ENCODE measurements around the gene EYS. TPM values are rescaled to one million over a fixed set of nuclear protein-coding genes. Genes with fewer than 3 reads are reported as not detected.
"Not testable (repeated sequence)": the region's sequence is repeated elsewhere in the genome, so short reads cannot be mapped to it uniquely, and the experiment has no call there.

EYS gene
- total and polyA plus RNA-seq, 2 of the 13 experiments (the other 11 are each of a cell fraction or from before 2014, with no cell fraction given) = 0.04 to 0.07 TPM

DNA sequence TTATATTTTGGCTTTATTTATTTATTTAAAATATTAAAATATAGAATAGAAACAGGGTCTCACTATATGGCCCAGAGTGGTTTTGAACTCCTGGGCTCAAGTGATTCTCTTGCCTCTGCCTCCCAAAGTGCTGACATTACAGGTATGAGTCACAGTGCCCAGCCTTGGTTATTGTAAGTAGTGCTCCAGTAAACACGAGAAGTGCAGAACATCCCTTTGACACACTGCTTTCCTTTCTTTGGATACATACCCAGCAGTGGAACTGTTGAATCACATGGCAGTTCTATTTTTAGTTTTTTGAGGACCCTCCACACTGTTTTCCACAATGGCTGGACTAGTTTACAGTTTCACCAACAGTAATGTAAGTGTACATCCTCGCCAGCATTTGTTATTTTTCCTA is 1867.5 kb downstream of the EYS start:
- H3K79me2 ChIP-seq (ENCODE audit: insufficient read depth, low read length) = no peaks in the 10 kb centered on the region
- no peak overlapping the region for H3K4me3 ChIP-seq (replicated peaks in 1 of 3; ENCODE audit: insufficient read depth in 1 of 3, low read depth in 2 of 3, low read length in 3 of 3)
- H3K27ac ChIP-seq (ENCODE audit: extremely low read length, insufficient read depth, low read length) = no peak overlapping the region
- H3K4me1 ChIP-seq (ENCODE audit: insufficient read depth, low read length) = no peaks in the 10 kb centered on the region
- FAIRE-seq = no peak
- intact Hi-C loops (cut with micrococcal nuclease; ENCODE audit: unreplicated experiment) = no loop called here
- TF ChIP-seq MAFG (CRISPR knock-in tag; IDR thresholded peaks at IDR 0.05) (no peak), ZNF883 (CRISPR knock-in tag; IDR thresholded peaks at IDR 0.05; ENCODE audit: not compliant biosample characterization) (no peak), ZNF710 (CRISPR knock-in tag; IDR thresholded peaks at IDR 0.05; ENCODE audit: borderline replicate concordance) (no peak), REL (CRISPR knock-in tag; conservative IDR thresholded peaks at IDR 0.05) (no peak), ZNF317 (CRISPR knock-in tag; IDR thresholded peaks at IDR 0.05) (no peak)
- in situ Hi-C loops (cut with HindIII; ENCODE audit: extremely low pct_ligation_motif_present, low pct_unique_long_range_greater_than_20kb) = no loop called here
- no peaks in the 10 kb centered on the region for H3K9me3 ChIP-seq (ENCODE audit: low read length)
- no TSS peak for BruUV-seq (replicated peaks)
- WGBS (ENCODE audit: low lambda C conversion rate) = 1% methylated on average over 2 of the region's 2 CpGs
- ChIA-PET POLR2A (no interaction called here), CTCF (ENCODE audit: low intra/inter-chr PET ratio, low total read pairs) (no interaction called here)
- no peaks in the 10 kb centered on the region for H3K27me3 ChIP-seq (ENCODE audit: control insufficient read depth in 1 of 2, insufficient read depth in 2 of 2, low read length in 2 of 2)
- H2AFZ ChIP-seq (ENCODE audit: low read length) = no peak overlapping the region
- H3K36me3 ChIP-seq (replicated peaks in 1 of 2; ENCODE audit: control insufficient read depth in 1 of 2, insufficient read depth in 2 of 2, low read length in 2 of 2) = no peaks in the 10 kb centered on the region
- ATAC-seq = no peak
- DNase-seq (ENCODE audit: low spot score) = no peak
- no peak overlapping the region for H3K9ac ChIP-seq (ENCODE audit: insufficient read depth, low read depth, low read length)
- no peak overlapping the region for H3K4me2 ChIP-seq (ENCODE audit: low read depth, low read length)
- no peaks in the 10 kb centered on the region for H4K20me1 ChIP-seq (ENCODE audit: insufficient read depth, low read length)

- H3K4me2 ChIP-seq (ENCODE audit: low read depth, low read length); H3K4me3 ChIP-seq (replicated peaks in 1 of 3; ENCODE audit: insufficient read depth in 1 of 3, low read depth in 2 of 3, low read length in 3 of 3); H3K9me3 ChIP-seq (ENCODE audit: low read length); H3K27me3 ChIP-seq (ENCODE audit: control insufficient read depth in 1 of 2, insufficient read depth in 2 of 2, low read length in 2 of 2); FAIRE-seq; in situ Hi-C loops (cut with HindIII; ENCODE audit: extremely low pct_ligation_motif_present, low pct_unique_long_range_greater_than_20kb); POLR2A ChIA-PET; BruUV-seq (replicated peaks); H3K79me2 ChIP-seq (ENCODE audit: insufficient read depth, low read length); intact Hi-C loops (cut with micrococcal nuclease; ENCODE audit: unreplicated experiment); DNase-seq (ENCODE audit: low spot score); H3K27ac ChIP-seq (ENCODE audit: extremely low read length, insufficient read depth, low read length); H4K20me1 ChIP-seq (ENCODE audit: insufficient read depth, low read length); H2AFZ ChIP-seq (ENCODE audit: low read length); CTCF ChIA-PET (ENCODE audit: low intra/inter-chr PET ratio, low total read pairs); H3K4me1 ChIP-seq (ENCODE audit: insufficient read depth, low read length); ATAC-seq; H3K9ac ChIP-seq (ENCODE audit: insufficient read depth, low read depth, low read length); H3K36me3 ChIP-seq (replicated peaks in 1 of 2; ENCODE audit: control insufficient read depth in 1 of 2, insufficient read depth in 2 of 2, low read length in 2 of 2): not testable (repeated sequence)
- 0% methylated on average over 1 of the region's 1 CpG for WGBS (ENCODE audit: low lambda C conversion rate)
Measured at GRCh38 chr6:63828678-63829077, 1878.3 kb downstream of the EYS start.

Measured in HepG2 (cell line).